ENCODE results near the gene PABPC1L. TPM values are rescaled to one million over a fixed set of nuclear protein-coding genes. Genes with fewer than 3 reads are reported as not detected.

Gene PABPC1L
- total RNA-seq, 1 donor from 2014 or later: 17.1 TPM

DNA sequence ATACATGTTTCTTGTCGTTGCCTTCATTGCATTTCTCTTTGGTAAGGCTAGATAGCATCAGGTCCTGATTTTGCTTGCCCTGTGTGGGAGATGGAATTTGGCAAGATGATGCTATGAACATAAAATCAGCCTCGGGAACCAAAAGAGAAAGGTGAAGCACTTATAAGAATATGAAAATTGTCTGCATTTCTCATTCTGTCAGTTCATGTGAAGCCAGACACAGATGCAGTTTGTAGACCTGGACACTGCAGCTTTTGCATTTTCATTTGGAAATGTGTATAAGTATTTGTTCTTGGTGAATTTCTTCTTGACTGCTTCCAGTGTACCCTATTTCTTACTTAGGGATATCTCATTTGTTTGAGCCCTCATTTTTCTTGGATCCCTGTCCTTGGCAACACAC lies 23.0 kb upstream of the PABPC1L start:
- FAIRE-seq (no peak), DNase-seq (ENCODE audit: low read depth) (no peak)
- peak overlapping the region; percentile 88 for H3K4me3 ChIP-seq (ENCODE audit: low read depth, low read length)
- H3K27me3 ChIP-seq (ENCODE audit: control insufficient read depth, insufficient read depth, low read length): no peaks in the 10 kb centered on the region
- TF ChIP-seq, protein P1, sequence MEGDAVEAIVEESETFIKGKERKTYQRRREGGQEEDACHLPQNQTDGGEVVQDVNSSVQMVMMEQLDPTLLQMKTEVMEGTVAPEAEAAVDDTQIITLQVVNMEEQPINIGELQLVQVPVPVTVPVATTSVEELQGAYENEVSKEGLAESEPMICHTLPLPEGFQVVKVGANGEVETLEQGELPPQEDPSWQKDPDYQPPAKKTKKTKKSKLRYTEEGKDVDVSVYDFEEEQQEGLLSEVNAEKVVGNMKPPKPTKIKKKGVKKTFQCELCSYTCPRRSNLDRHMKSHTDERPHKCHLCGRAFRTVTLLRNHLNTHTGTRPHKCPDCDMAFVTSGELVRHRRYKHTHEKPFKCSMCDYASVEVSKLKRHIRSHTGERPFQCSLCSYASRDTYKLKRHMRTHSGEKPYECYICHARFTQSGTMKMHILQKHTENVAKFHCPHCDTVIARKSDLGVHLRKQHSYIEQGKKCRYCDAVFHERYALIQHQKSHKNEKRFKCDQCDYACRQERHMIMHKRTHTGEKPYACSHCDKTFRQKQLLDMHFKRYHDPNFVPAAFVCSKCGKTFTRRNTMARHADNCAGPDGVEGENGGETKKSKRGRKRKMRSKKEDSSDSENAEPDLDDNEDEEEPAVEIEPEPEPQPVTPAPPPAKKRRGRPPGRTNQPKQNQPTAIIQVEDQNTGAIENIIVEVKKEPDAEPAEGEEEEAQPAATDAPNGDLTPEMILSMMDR (IDR thresholded peaks at IDR 0.05; ENCODE audit: insufficient read depth, low read length, severe bottlenecking): no peak
- peaks cover 2% of the 10 kb centered on the region for H3K36me3 ChIP-seq (ENCODE audit: control insufficient read depth, insufficient read depth, low read length)

DNA sequence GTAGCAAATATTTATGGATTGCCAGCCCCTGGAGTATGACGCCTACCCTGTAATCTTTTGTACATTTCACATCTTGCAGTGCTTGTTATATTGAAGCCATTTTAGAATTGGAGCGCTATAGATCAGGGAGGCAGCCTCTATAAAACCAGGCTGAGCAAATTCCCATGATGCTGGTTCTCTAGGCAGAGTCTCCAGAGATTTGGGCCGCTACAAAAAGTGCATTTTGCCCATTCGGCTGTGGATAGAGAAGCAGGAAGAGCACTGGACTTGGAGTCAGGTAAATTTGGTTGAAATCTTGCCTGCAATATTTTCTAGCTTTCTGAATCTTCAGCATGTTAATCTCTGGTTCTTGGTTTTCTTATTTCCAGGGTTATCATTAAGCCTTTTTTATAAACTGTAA lies 22.4 kb upstream of the PABPC1L start:
- H3K27me3 ChIP-seq (ENCODE audit: control insufficient read depth, insufficient read depth, low read length): no peaks in the 10 kb centered on the region
- FAIRE-seq (no peak), DNase-seq (ENCODE audit: low read depth) (no peak)
- peaks cover 2% of the 10 kb centered on the region for H3K36me3 ChIP-seq (ENCODE audit: control insufficient read depth, insufficient read depth, low read length)
- no peak overlapping the region for H3K4me3 ChIP-seq (ENCODE audit: low read depth, low read length)
- TF ChIP-seq, protein P1 (IDR thresholded peaks at IDR 0.05; ENCODE audit: insufficient read depth, low read length, severe bottlenecking): no peak

DNA sequence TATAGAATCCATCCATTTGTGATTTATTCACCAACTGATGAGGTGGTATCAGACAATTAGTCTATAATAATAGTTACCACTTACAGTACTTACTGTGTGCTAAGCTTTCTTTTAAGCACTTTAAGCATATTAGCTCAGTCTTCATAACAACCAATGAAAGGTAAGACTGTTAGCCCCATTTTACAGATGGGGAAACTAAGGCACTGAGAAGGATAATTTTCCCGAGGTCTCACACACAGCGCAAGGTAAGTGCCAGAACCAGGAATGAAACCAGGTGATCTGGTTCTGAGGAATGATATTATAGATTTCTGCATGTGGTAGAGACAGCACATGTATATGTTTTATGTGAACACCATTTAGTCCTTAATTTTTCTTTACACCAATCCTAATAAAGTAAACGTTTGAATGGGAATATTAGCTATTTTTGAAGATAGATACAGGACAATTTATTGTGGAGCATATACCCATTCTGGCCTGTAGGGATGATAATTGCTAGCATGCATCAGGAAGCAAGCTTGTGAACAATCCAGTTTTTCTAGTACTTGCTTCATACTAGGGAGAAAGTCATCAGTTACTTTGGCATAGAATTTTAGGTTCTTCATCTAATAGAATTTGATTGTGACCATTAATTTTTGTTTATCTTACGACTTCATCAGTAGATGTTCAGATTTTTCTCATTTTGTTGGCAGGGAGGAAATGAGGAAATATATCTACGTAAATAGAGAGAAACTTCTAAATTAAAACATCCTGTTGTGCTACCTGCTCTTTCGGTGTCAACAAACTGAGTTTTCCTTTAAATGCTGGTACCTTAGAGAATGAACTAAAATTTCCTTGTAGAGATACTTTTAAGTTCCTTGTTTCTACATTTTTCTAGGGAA lies 21.4 kb upstream of the PABPC1L start:
- Histone ChIP-seq H3K36me3 (ENCODE audit: control insufficient read depth, insufficient read depth, low read length) (peaks cover 2% of the 10 kb centered on the region), H3K4me3 (ENCODE audit: low read depth, low read length) (no peak overlapping the region), H3K27me3 (ENCODE audit: control insufficient read depth, insufficient read depth, low read length) (no peaks in the 10 kb centered on the region)
- DNase-seq (ENCODE audit: low read depth) (peak; percentile 76), FAIRE-seq (no peak)
- TF ChIP-seq, protein P1 (IDR thresholded peaks at IDR 0.05; ENCODE audit: insufficient read depth, low read length, severe bottlenecking): peak; percentile 32

DNA sequence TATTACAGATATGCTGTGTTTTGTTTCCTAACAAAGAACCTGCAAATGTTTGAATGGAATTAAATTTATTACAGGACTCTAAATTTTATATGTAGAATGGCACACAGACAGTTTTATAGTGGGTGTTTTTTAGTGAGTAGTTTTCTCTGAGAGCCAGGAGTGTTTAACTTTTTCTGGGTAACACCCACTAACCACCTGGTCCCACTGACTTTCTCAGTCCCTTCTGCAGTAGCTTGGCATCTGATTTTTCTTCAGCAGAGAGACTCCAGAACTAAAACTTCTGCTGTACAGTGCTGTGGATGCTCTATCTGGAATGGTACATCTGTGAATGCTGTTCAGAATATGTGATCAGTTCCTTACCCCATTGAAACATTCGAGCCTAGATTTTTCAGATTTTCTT lies 18.0 kb upstream of the PABPC1L start:
- no peaks in the 10 kb centered on the region for H3K27me3 ChIP-seq (ENCODE audit: control insufficient read depth, insufficient read depth, low read length)
- no peak overlapping the region for H3K4me3 ChIP-seq (ENCODE audit: low read depth, low read length)
- DNase-seq (ENCODE audit: low read depth) (no peak), FAIRE-seq (no peak)
- peaks cover 4% of the 10 kb centered on the region for H3K36me3 ChIP-seq (ENCODE audit: control insufficient read depth, insufficient read depth, low read length)
- TF ChIP-seq, protein P1 (IDR thresholded peaks at IDR 0.05; ENCODE audit: insufficient read depth, low read length, severe bottlenecking): no peak

DNA sequence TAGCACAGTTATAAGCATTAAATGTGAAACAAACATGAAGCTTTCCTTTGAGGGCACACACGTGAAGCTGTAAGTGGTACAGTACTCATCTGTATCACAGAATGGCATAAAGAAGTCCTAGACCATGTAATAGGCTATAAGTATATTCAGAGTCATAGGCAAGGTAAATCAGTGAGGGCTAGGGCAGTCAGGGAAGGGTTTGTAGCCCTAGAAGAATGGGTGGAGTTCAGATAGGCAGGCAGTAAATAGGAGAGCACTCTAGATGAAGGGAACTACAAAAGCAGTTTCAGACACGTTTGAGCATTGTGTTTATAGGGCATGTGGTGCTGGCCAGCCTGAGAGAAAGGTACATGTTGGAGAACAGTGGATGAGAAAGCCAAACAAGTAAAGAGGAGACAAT lies 14.9 kb upstream of the PABPC1L start:
- TF ChIP-seq, protein P1 (IDR thresholded peaks at IDR 0.05; ENCODE audit: insufficient read depth, low read length, severe bottlenecking): no peak
- peaks cover 4% of the 10 kb centered on the region for H3K36me3 ChIP-seq (ENCODE audit: control insufficient read depth, insufficient read depth, low read length)
- no peak for FAIRE-seq

More for the DNA sequence above, 14.9 kb upstream of the PABPC1L start:
- no peak overlapping the region for H3K4me3 ChIP-seq (ENCODE audit: low read depth, low read length)
- no peak for DNase-seq (ENCODE audit: low read depth)
- H3K27me3 ChIP-seq (ENCODE audit: control insufficient read depth, insufficient read depth, low read length): no peaks in the 10 kb centered on the region
